Effector memory CD8-positive, alpha-beta T cell (primary cell): ENCODE data around the gene BOD1.
"Not testable (repeated sequence)": the region's sequence is repeated elsewhere in the genome, so short reads cannot be mapped to it uniquely, and the experiment has no call there.

Experiments
- ATAC-seq: fragments of 150-1000 bp; cut with Tn5 transposase; replicated peaks from 2 replicates; pipeline ENCODE4 v1.10.0; 2021; ENCODE audit warnings: mild to moderate bottlenecking, moderate library complexity
- DNase-seq, 3 experiments: peaks; one replicate each; pipeline ENCODE4 v3.0.0; 2021
- H3K27ac Mint-ChIP-seq, 2 donors: one replicate each; pipeline ENCODE4 v1.8.0; 2022; ENCODE audit warnings: mild to moderate bottlenecking in 2 of 2, mixed read lengths in 2 of 2, moderate library complexity in 2 of 2
- H3K27me3 Mint-ChIP-seq, 2 donors: one replicate each; pipeline ENCODE4 v1.8.0; 2022; ENCODE audit warnings: mixed read lengths in 2 of 2
- H3K36me3 Mint-ChIP-seq: one replicate; pipeline ENCODE4 v1.8.0; 2022; ENCODE audit warnings: mild to moderate bottlenecking, moderate library complexity, mixed read lengths; ENCODE audit not compliant: insufficient read depth
- H3K4me1 Mint-ChIP-seq, 2 donors: one replicate each; pipeline ENCODE4 v1.8.0; 2022; ENCODE audit warnings: low read depth in 2 of 2, mixed read lengths in 2 of 2
- H3K4me3 Mint-ChIP-seq, 2 donors: one replicate each; pipeline ENCODE4 v1.8.0; 2022; ENCODE audit warnings: mild to moderate bottlenecking in 2 of 2, mixed read lengths in 2 of 2, moderate library complexity in 2 of 2
- H3K9me3 Mint-ChIP-seq, 2 donors: one replicate each; pipeline ENCODE4 v1.8.0; 2022; ENCODE audit warnings: mixed read lengths in 2 of 2

The BOD1 gene

GRCh38 chr5:173591056-173591514, 25.4 kb downstream of the BOD1 start:
- no peak overlapping the region for H3K27ac Mint-ChIP-seq
- H3K4me3 Mint-ChIP-seq, result no peak overlapping the region
- DNase-seq (no peak), ATAC-seq (no peak)
- peaks cover 4% of the 10 kb centered on the region for H3K36me3 Mint-ChIP-seq
- H3K4me1 Mint-ChIP-seq, result no peaks in the 10 kb centered on the region
- peaks cover 4 to 31% of the 10 kb centered on the region in 2 donors for H3K9me3 Mint-ChIP-seq
- no peaks in the 10 kb centered on the region for H3K27me3 Mint-ChIP-seq

GRCh38 chr5:173590436-173591055, 25.9 kb downstream of the BOD1 start:
- Mint-ChIP-seq H3K9me3 (peaks cover 4 to 29% of the 10 kb centered on the region in 2 donors), H3K4me1 (no peaks in the 10 kb centered on the region), H3K36me3 (peaks cover 4% of the 10 kb centered on the region), H3K27me3 (no peaks in the 10 kb centered on the region), H3K4me3 (no peak overlapping the region), H3K27ac (no peak overlapping the region)
- no peak for DNase-seq
- ATAC-seq, result no peak

GRCh38 chr5:173586133-173586532, 30.3 kb downstream of the BOD1 start:
- Mint-ChIP-seq H3K27me3 (peaks cover 7 to 32% of the 10 kb centered on the region in 2 donors), H3K9me3 (peaks cover 4 to 15% of the 10 kb centered on the region in 2 donors)
- not testable (repeated sequence) for H3K4me1 Mint-ChIP-seq, H3K36me3 Mint-ChIP-seq, DNase-seq, H3K27ac Mint-ChIP-seq, ATAC-seq, H3K4me3 Mint-ChIP-seq

- no peak for DNase-seq
- H3K4me3 Mint-ChIP-seq, result no peak overlapping the region
- no peak overlapping the region for H3K27ac Mint-ChIP-seq
- H3K36me3 Mint-ChIP-seq, result no peaks in the 10 kb centered on the region
- no peaks in the 10 kb centered on the region for H3K4me1 Mint-ChIP-seq
- no peak for ATAC-seq
- peaks cover 4 to 21% of the 10 kb centered on the region in 2 donors for H3K9me3 Mint-ChIP-seq
- H3K27me3 Mint-ChIP-seq, result peaks cover 7 to 32% of the 10 kb centered on the region in 2 donors
These were observed 33.1 kb downstream of the BOD1 start for GRCh38 chr5:173583346-173583745.

GRCh38 chr5:173582216-173583111, 34.0 kb downstream of the BOD1 start:
- Mint-ChIP-seq H3K4me3 (no peak overlapping the region), H3K36me3 (no peaks in the 10 kb centered on the region), H3K9me3 (peaks cover 2 to 14% of the 10 kb centered on the region in 2 donors), H3K27me3 (peaks cover 7 to 32% of the 10 kb centered on the region in 2 donors), H3K4me1 (no peaks in the 10 kb centered on the region), H3K27ac (no peak overlapping the region)
- ATAC-seq, result no peak
- no peak for DNase-seq

- peak; percentile 24 to 35 (median 28) for DNase-seq
- Mint-ChIP-seq H3K27me3 (peaks cover 10 to 38% of the 10 kb centered on the region in 2 donors), H3K36me3 (no peaks in the 10 kb centered on the region), H3K9me3 (peaks cover 1 to 11% of the 10 kb centered on the region in 2 donors), H3K27ac (no peak overlapping the region), H3K4me1 (no peaks in the 10 kb centered on the region), H3K4me3 (no peak overlapping the region)
- peak; percentile 35 for ATAC-seq
These were observed 34.8 kb downstream of the BOD1 start for GRCh38 chr5:173581408-173582215.

- H3K27ac Mint-ChIP-seq, result no peak overlapping the region
- H3K27me3 Mint-ChIP-seq, result peaks cover 25 to 50% of the 10 kb centered on the region in 2 donors
- H3K4me1 Mint-ChIP-seq, result no peaks in the 10 kb centered on the region
- no peaks in the 10 kb centered on the region for H3K36me3 Mint-ChIP-seq
- DNase-seq, result no peak
- H3K4me3 Mint-ChIP-seq, result no peak overlapping the region
- peaks cover 0 to 7% of the 10 kb centered on the region in 2 donors for H3K9me3 Mint-ChIP-seq
- no peak for ATAC-seq
These were observed 37.4 kb downstream of the BOD1 start for GRCh38 chr5:173578947-173579615.

- peaks cover 4% of the 10 kb centered on the region in 2 donors for H3K4me1 Mint-ChIP-seq
- H3K27ac Mint-ChIP-seq, result no peak overlapping the region
- H3K9me3 Mint-ChIP-seq, result peaks cover 0 to 7% of the 10 kb centered on the region in 2 donors
- DNase-seq (no peak), ATAC-seq (no peak)
- H3K4me3 Mint-ChIP-seq, result no peak overlapping the region
- H3K36me3 Mint-ChIP-seq, result no peaks in the 10 kb centered on the region
- peaks cover 26 to 49% of the 10 kb centered on the region in 2 donors for H3K27me3 Mint-ChIP-seq
These were observed 38.6 kb downstream of the BOD1 start for GRCh38 chr5:173577817-173578216.

GRCh38 chr5:173577166-173577565, 39.3 kb downstream of the BOD1 start:
- Mint-ChIP-seq H3K4me3 (no peak overlapping the region), H3K4me1 (peaks cover 5 to 9% of the 10 kb centered on the region in 2 donors), H3K27me3 (peaks cover 30 to 49% of the 10 kb centered on the region in 2 donors), H3K27ac (no peak overlapping the region), H3K9me3 (peaks cover 0 to 7% of the 10 kb centered on the region in 2 donors), H3K36me3 (no peaks in the 10 kb centered on the region)
- no peak for DNase-seq
- no peak for ATAC-seq

- Mint-ChIP-seq H3K9me3 (peaks cover 0 to 7% of the 10 kb centered on the region in 2 donors), H3K4me1 (peaks cover 5 to 9% of the 10 kb centered on the region in 2 donors), H3K36me3 (no peaks in the 10 kb centered on the region), H3K27me3 (peaks cover 36 to 53% of the 10 kb centered on the region in 2 donors), H3K27ac (no peak overlapping the region), H3K4me3 (no peak overlapping the region)
- no peak for ATAC-seq
- no peak for DNase-seq
These were observed 40.5 kb downstream of the BOD1 start for GRCh38 chr5:173575985-173576384.

GRCh38 chr5:173574983-173575382, 41.5 kb downstream of the BOD1 start:
- ATAC-seq, result no peak
- DNase-seq, result no peak
- Mint-ChIP-seq H3K4me3 (no peak overlapping the region), H3K27ac (no peak overlapping the region), H3K36me3 (peaks cover 4% of the 10 kb centered on the region), H3K9me3 (peaks cover 0 to 7% of the 10 kb centered on the region in 2 donors), H3K4me1 (peaks cover 5 to 9% of the 10 kb centered on the region in 2 donors), H3K27me3 (peaks cover 41 to 63% of the 10 kb centered on the region in 2 donors)

GRCh38 chr5:173573126-173573960, 43.1 kb downstream of the BOD1 start:
- DNase-seq (peak; percentile 49 to 57 (median 54)), ATAC-seq (peak; percentile 79)
- Mint-ChIP-seq H3K36me3 (peaks cover 4% of the 10 kb centered on the region), H3K27me3 (peaks cover 46 to 76% of the 10 kb centered on the region in 2 donors), H3K4me1 (peaks cover 5 to 9% of the 10 kb centered on the region in 2 donors), H3K9me3 (no peaks in the 10 kb centered on the region), H3K27ac (no peak overlapping the region), H3K4me3 (no peak overlapping the region)
